Hypothalamus (tissue), 51 donors: Measurements from ENCODE around the gene PSMB8.
A peak's percentile ranks its signal among the peaks of the same experiment; 100 is the strongest.
"Not testable (repeated sequence)": the region's sequence is repeated elsewhere in the genome, so short reads cannot be mapped to it uniquely, and the experiment has no call there.

Source experiments
- DNase-seq, 51 donors: peaks; one replicate each; lab custom pipeline; 2025; lab: John Stamatoyannopoulos, UW

The PSMB8 gene

GRCh38 chr6:32838114-32838958 lies 5.5 kb downstream of the PSMB8 start, which contains the start of gene TAP2:
Gene TAP2 (minus strand): TSS chr6:32838739. CDS start chr6:32838233, 506 bp downstream.
- peak; percentile 33 to 98 (median 90) for DNase-seq

- peak in 4 of 51 donors; percentile 9 to 53 (median 27) for DNase-seq
Observed at GRCh38 chr6:32837651-32838113, 6.2 kb downstream of the PSMB8 start.

GRCh38 chr6:32836873-32837272 lies 7.0 kb downstream of the PSMB8 start:
- no peak for DNase-seq

GRCh38 chr6:32835167-32835893 lies 8.5 kb downstream of the PSMB8 start:
- no peak for DNase-seq

- no peak for DNase-seq
Observed at GRCh38 chr6:32833664-32834063, 10.2 kb downstream of the PSMB8 start.

GRCh38 chr6:32832535-32832934 lies 11.3 kb downstream of the PSMB8 start:
- DNase-seq, result no peak

- DNase-seq, result no peak
Observed at GRCh38 chr6:32830936-32831335, 12.9 kb downstream of the PSMB8 start.

- DNase-seq, result no peak
Observed at GRCh38 chr6:32830017-32830416, 13.8 kb downstream of the PSMB8 start.

GRCh38 chr6:32829495-32829894 lies 14.4 kb downstream of the PSMB8 start:
- DNase-seq, result no peak

GRCh38 chr6:32827025-32827424 lies 16.8 kb downstream of the PSMB8 start:
- DNase-seq, result no peak

GRCh38 chr6:32825966-32826365 lies 17.9 kb downstream of the PSMB8 start:
- peak in 1 of 51 donors; percentile 7 for DNase-seq

GRCh38 chr6:32819729-32820128 lies 24.1 kb downstream of the PSMB8 start:
- peak in 1 of 51 donors; percentile 13 for DNase-seq

- no peak for DNase-seq
Observed at GRCh38 chr6:32818867-32819266, 25.0 kb downstream of the PSMB8 start.

- DNase-seq, result peak in 1 of 51 donors; percentile 6
Observed at GRCh38 chr6:32816746-32817204, 27.1 kb downstream of the PSMB8 start, which contains the start of gene HLA-DOB. Gene HLA-DOB (minus strand): TSS chr6:32817002. CDS start chr6:32816951, 51 bp downstream.

GRCh38 chr6:32815996-32816395 lies 27.9 kb downstream of the PSMB8 start:
- DNase-seq, result no peak

GRCh38 chr6:32815115-32815514 lies 28.7 kb downstream of the PSMB8 start:
- no peak for DNase-seq

GRCh38 chr6:32814145-32814544 lies 29.7 kb downstream of the PSMB8 start:
- DNase-seq, result no peak

GRCh38 chr6:32809171-32809570 lies 34.7 kb downstream of the PSMB8 start:
- no peak for DNase-seq

- DNase-seq, result no peak
Observed at GRCh38 chr6:32807020-32807580, 36.7 kb downstream of the PSMB8 start.

- not testable (repeated sequence) for DNase-seq
Observed at GRCh38 chr6:32805404-32805803, 38.4 kb downstream of the PSMB8 start.

GRCh38 chr6:32803416-32803815 lies 40.4 kb downstream of the PSMB8 start:
- DNase-seq, result no peak
